Endothelial cell (in vitro differentiated cells): ENCODE data around the gene DHRS3. TPM values are rescaled to one million over a fixed set of nuclear protein-coding genes. Genes with fewer than 3 reads are reported as not detected.

ENCODE experiments used
- DNase-seq: peaks from one replicate; pipeline ENCODE4 v3.0.0; 2021; ENCODE audit warnings: low spot score
- H3K27ac Mint-ChIP-seq: one replicate; pipeline ENCODE4 v1.8.0; 2021; ENCODE audit warnings: mixed read lengths, inconsistent platforms; ENCODE audit not compliant: unreplicated experiment
- H3K27me3 Mint-ChIP-seq: one replicate; pipeline ENCODE4 v1.8.0; 2021; ENCODE audit warnings: mild to moderate bottlenecking, moderate library complexity, mixed read lengths, inconsistent platforms; ENCODE audit not compliant: unreplicated experiment
- H3K36me3 Mint-ChIP-seq: one replicate; pipeline ENCODE4 v1.8.0; 2021; ENCODE audit warnings: mild to moderate bottlenecking, low read depth, mixed read lengths, inconsistent platforms; ENCODE audit not compliant: unreplicated experiment
- H3K4me1 Mint-ChIP-seq: one replicate; pipeline ENCODE4 v1.8.0; 2021; ENCODE audit warnings: mild to moderate bottlenecking, mixed read lengths, inconsistent platforms; ENCODE audit not compliant: unreplicated experiment
- H3K4me3 Mint-ChIP-seq: one replicate; pipeline ENCODE4 v1.8.0; 2021; ENCODE audit warnings: mild to moderate bottlenecking, mixed read lengths, inconsistent platforms; ENCODE audit not compliant: unreplicated experiment
- H3K9me3 Mint-ChIP-seq: one replicate; pipeline ENCODE4 v1.8.0; 2021; ENCODE audit warnings: mixed read lengths, inconsistent platforms; ENCODE audit not compliant: unreplicated experiment
- total RNA-seq: library from RNA; stranded (reverse); fragmentation: NEBNext Ultra II Directional; extraction: Animal tissue kit (Norgen Biotek cat#: 25700); gene quantifications from one replicate; pipeline ENCODE4 v1.2.1, GENCODE V29; 2021; ENCODE audit not compliant: unreplicated experiment
- TF ChIP-seq, protein P1 (sequence below): fragments of 200-600 bp; sonication (generic); IDR thresholded peaks from one replicate; pipeline ENCODE4 v1.5.0; 2021; ENCODE audit warnings: antibody characterized with exemption; ENCODE audit not compliant: unreplicated experiment

Gene DHRS3
- total RNA-seq, 1 donor from 2014 or later = 5.7 TPM

DNA sequence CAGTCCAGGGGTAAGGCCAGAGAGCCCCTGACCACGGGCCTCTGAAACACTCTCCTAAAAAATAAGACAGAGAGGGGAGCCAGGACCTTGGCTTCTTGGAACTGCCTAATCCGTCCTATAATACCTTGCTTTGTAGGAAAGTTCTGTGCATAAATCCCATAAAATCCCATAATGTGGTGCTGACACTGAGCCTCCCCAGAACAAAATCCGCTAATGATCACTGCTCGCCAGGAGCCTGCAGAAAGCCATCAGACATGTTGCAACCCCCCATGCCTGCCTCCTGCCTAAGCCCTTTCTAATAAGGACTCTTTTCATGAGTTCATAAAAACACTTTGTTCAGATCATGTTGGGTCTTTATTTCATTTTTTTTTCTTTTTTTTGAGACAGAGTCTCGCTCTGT, 9.3 kb upstream of the DHRS3 start:
- Mint-ChIP-seq H3K36me3 (no peaks in the 10 kb centered on the region), H3K4me3 (no peak overlapping the region), H3K4me1 (peaks cover 9% of the 10 kb centered on the region), H3K9me3 (no peaks in the 10 kb centered on the region), H3K27me3 (peaks cover 6% of the 10 kb centered on the region), H3K27ac (no peak overlapping the region)
- no peak for DNase-seq
- TF ChIP-seq, protein P1, sequence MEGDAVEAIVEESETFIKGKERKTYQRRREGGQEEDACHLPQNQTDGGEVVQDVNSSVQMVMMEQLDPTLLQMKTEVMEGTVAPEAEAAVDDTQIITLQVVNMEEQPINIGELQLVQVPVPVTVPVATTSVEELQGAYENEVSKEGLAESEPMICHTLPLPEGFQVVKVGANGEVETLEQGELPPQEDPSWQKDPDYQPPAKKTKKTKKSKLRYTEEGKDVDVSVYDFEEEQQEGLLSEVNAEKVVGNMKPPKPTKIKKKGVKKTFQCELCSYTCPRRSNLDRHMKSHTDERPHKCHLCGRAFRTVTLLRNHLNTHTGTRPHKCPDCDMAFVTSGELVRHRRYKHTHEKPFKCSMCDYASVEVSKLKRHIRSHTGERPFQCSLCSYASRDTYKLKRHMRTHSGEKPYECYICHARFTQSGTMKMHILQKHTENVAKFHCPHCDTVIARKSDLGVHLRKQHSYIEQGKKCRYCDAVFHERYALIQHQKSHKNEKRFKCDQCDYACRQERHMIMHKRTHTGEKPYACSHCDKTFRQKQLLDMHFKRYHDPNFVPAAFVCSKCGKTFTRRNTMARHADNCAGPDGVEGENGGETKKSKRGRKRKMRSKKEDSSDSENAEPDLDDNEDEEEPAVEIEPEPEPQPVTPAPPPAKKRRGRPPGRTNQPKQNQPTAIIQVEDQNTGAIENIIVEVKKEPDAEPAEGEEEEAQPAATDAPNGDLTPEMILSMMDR = no peak

DNA sequence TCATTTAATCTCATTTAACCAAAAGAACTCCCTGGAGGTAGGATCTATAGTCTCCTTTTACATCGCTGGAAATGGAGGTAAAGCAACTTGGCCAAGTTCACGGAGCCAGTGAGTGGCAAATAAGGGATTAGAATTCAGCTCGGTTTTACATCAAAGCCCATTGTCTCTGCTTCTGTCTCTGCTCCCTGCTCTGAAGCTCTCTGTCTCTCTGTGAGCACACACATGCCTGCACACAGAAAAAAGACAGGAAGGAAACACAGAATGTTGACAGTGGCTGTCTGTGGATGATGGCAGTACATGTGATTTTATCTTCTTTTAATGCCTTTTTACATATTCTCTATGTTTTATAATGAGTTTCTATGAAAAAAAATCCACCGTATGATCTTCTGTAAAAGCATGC, 8.9 kb upstream of the DHRS3 start:
- H3K27ac Mint-ChIP-seq = no peak overlapping the region
- H3K4me1 Mint-ChIP-seq = peaks cover 9% of the 10 kb centered on the region
- no peaks in the 10 kb centered on the region for H3K36me3 Mint-ChIP-seq
- peaks cover 9% of the 10 kb centered on the region for H3K27me3 Mint-ChIP-seq
- no peaks in the 10 kb centered on the region for H3K9me3 Mint-ChIP-seq
- no peak overlapping the region for H3K4me3 Mint-ChIP-seq
- TF ChIP-seq, protein P1 = no peak
- no peak for DNase-seq

DNA sequence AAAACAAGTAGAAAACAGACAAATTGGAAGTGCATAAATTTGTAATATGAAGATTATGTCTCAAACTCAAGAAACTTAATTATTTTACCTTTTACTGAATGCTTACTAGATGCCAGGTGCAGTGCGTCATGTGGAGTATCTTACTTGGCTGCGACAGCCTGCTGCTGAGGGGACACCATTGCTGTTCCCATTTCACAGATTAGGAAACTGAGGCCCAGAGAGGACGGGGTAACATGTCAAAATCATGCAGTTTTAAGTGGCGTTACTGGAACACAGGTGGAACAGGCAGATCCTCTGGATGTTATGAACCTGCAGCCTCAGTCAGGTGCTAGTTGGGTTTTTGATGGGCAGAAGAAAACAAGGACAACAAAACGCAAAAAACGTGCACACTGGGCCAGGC, 7.3 kb upstream of the DHRS3 start:
- TF ChIP-seq, protein P1 = no peak
- H3K27ac Mint-ChIP-seq = no peak overlapping the region
- no peak for DNase-seq
- H3K9me3 Mint-ChIP-seq = no peaks in the 10 kb centered on the region
- H3K36me3 Mint-ChIP-seq = no peaks in the 10 kb centered on the region
- peaks cover 9% of the 10 kb centered on the region for H3K27me3 Mint-ChIP-seq
- no peak overlapping the region for H3K4me3 Mint-ChIP-seq
- H3K4me1 Mint-ChIP-seq = peaks cover 9% of the 10 kb centered on the region

DNA sequence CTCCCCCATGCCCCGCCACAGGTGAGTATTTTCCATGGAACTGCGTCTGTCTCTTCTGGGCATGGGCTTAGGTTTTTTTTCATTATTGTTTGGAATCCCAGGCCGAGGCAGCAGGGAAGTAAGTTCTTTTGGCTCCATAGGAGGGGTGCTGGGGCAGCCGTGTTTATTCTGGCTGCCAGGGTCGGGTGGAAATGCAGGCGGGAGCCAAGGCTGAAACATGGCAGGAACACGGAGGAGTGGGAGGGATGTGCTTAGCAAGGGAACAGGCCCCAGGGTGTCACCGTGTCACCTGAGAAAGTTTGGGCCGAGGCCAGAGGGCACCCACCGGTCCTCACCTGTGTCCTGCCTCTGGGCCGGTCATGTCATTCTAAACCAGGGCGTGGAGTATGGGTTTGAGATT, 4.5 kb upstream of the DHRS3 start:
- H3K4me1 Mint-ChIP-seq = peaks cover 22% of the 10 kb centered on the region
- no peak for DNase-seq
- H3K9me3 Mint-ChIP-seq = no peaks in the 10 kb centered on the region
- H3K27ac Mint-ChIP-seq = no peak overlapping the region
- peaks cover 10% of the 10 kb centered on the region for H3K27me3 Mint-ChIP-seq
- TF ChIP-seq, protein P1 = no peak
- H3K4me3 Mint-ChIP-seq = no peak overlapping the region
- H3K36me3 Mint-ChIP-seq = no peaks in the 10 kb centered on the region

DNA sequence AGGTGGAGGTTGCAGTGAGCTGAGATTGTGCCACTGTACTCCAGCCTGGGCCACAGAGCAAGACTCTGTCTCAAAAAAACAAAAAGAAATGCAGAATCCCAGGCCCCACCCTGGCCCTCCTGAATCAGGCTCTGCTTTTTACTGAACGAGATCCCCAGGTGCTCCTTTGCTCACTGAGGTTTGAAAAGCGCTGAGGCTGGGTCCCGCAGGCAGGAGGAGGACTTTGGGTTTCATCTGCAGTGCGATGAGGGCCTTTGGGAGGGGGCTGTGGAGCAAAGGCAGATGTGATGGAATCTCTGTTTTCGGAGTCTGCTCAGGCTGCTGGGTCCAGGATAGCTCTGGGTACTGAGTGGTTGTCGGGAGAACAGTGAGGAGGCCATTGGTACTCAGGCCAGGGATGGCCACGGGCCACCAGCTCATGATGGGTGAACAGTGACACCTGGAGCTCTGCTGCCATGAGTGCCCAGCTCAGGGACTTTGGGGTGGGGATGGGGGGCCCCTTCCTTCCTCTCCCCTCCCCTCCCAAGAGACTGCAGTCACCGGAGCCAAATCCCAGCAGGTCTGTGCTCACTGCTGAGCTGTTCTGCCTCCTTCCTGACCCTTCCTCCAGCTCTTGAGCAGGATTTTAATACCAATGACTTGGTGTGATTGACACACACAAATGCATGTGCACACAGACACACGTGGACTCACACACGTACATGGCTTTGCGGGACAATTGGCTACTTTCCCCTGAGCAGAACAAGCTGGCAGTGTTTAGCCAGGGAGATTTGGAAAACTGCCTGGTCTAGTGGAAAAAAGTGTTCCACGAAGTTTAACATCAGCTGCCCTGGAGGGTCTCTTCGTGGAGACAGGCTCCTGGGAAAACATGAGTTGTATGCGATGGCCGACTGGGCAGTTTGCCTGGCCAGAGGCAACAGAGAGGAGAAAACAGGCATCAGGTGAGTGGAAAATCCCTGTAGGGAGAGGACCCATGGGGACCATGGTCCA, 3.6 kb upstream of the DHRS3 start:
- no peak overlapping the region for H3K4me3 Mint-ChIP-seq
- peaks cover 12% of the 10 kb centered on the region for H3K27me3 Mint-ChIP-seq
- peaks cover 14% of the 10 kb centered on the region for H3K4me1 Mint-ChIP-seq
- no peaks in the 10 kb centered on the region for H3K36me3 Mint-ChIP-seq
- DNase-seq = no peak
- no peaks in the 10 kb centered on the region for H3K9me3 Mint-ChIP-seq
- TF ChIP-seq, protein P1 = no peak
- H3K27ac Mint-ChIP-seq = no peak overlapping the region
